ENCODE data around the gene DYSF. TPM values are rescaled to one million over a fixed set of nuclear protein-coding genes. Genes with fewer than 3 reads are reported as not detected.

Gene DYSF
- total RNA-seq, 1 experiment from 2014 or later = 0.89 TPM

DNA sequence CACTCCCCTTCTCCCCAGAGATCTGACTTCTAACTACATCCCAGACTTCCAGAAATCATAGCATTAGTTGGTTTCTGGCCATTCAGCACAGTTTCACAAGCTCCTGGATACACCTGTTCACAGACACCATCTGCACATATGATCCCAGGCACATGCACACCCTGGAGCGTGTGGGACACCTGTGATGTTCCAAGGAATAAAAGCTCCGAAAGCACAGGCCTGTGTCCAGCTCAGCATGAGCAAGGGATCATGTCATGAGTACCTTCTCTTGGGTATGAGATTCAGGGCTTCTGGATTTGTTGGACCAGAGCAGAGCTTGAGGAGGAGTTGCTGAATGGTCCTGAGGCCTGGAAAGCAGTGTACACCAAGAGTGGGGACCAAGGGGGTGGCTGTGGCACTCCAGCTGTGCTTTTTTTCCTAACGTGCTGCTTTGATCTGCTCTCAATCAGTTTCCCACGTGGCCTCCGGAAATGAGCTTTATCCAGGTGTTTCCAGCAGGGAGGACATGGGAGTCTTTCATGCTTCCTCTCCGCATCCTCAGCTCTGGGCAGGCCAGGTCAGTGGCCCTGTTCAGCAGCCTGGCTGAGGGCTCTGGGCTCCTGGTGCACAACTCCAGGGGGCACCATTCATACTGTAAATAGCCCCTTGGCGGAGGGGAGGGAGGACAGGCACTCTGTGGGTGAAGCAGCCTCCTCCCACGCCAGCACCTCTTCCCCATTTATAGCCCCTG lies 1.8 kb downstream of the DYSF start:
- Histone ChIP-seq H3K9me2 (ENCODE audit: insufficient read depth) (no peaks in the 10 kb centered on the region), H3K4me3 (replicated peaks in 1 of 2; ENCODE audit: low read depth in 1 of 2, low read length in 2 of 2) (no peak overlapping the region), H3K36me3 (ENCODE audit: control insufficient read depth in 1 of 2, insufficient read depth in 2 of 2, low read length in 2 of 2) (no peaks in the 10 kb centered on the region), H3K27me3 (ENCODE audit: insufficient read depth, low read length) (no peaks in the 10 kb centered on the region), H4K20me1 (ENCODE audit: insufficient read depth) (no peaks in the 10 kb centered on the region), H2AFZ (ENCODE audit: low read depth, low read length, poor library complexity, severe bottlenecking) (no peak overlapping the region), H3K4me2 (ENCODE audit: low read length) (no peak overlapping the region), H3K9ac (ENCODE audit: low read length) (no peak overlapping the region), H3K27ac (ENCODE audit: low read depth, low read length) (no peak overlapping the region), H3K9me3 (ENCODE audit: control insufficient read depth in 1 of 2, insufficient read depth in 1 of 2, low read depth in 1 of 2, low read length in 2 of 2) (no peaks in the 10 kb centered on the region), H3K79me2 (ENCODE audit: insufficient read depth, low read length) (no peaks in the 10 kb centered on the region), H3K4me1 (ENCODE audit: control insufficient read depth in 1 of 2, insufficient read depth in 2 of 2, low read length in 2 of 2) (peaks cover 5 to 16% of the 10 kb centered on the region in 2 experiments; a peak in 3 of 4 replicates)
- intact Hi-C loops (cut with micrococcal nuclease) = no loop called here
- POLR2A ChIA-PET = no interaction called here
- CTCF ChIA-PET = interaction anchor here (0.9 kb wide), 1 partner anchor 55 kb away, joined by 3 read pairs; no protein-coding TSS in a partner anchor
- ATAC-seq (no peak), DNase-seq (ENCODE audit: low read depth, low spot score) (no peak)
- TF ChIP-seq EGR1 (IDR thresholded peaks at IDR 0.05; ENCODE audit: low read depth) = no peak
- TF ChIP-seq POLR2AphosphoS5 (IDR thresholded peaks at IDR 0.05; ENCODE audit: low read depth, low read length) = no peak
- TF ChIP-seq MAX (IDR thresholded peaks at IDR 0.05) = no peak
- TF ChIP-seq ZFX (IDR thresholded peaks at IDR 0.05) = no peak
- TF ChIP-seq EZH2 (IDR thresholded peaks at IDR 0.05) = no peak
- RAD21 ChIA-PET (ENCODE audit: low non-redundant PET in 1 of 2, low total read pairs in 2 of 2, uncharacterized antibody in 2 of 2, unreplicated experiment in 2 of 2) = interaction anchor here in 1 of 2 experiments (1.1 kb wide), 1 partner anchor 54 kb away, joined by 3 read pairs; no protein-coding TSS in a partner anchor
- no TSS peak for BruUV-seq (replicated peaks)

DNA sequence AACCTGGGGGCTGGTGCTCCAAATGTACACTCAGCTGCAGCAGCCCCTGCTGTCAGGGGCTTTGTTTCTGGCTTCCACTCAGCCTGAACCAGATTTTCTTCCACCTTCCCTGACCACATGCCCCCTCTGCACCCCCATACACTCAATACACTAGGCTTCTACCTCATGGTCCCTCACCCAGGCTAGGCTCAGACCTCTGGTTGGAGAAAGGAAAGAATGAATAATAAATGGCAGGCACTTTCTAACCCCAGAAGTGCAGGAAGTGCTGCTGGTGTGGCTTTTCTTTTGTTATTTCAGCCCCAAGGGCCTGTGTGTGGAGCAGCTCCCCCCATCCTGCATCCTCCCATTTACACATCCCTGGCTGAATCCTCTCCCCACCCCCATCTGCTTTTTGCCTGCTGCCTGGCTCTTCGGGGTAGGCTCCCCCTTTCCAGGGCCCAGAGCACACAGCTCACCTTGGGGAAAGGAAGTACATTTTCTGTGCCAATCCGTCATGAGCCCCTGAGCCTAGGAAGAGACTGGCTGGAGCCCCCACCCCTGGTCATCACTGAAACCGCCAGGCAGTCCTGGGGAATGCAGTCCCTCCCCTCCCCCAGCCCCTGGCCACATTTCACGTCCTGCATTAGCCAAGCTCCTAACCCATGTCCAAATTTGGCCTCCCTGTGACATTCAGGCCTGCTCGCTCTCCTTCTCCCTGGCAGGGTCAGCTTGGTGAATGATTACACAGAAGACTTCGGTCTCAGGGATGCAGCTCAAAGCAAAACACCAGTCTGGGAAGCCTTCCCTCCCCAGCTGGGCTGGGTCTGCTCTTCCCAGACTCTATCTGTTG lies 2.6 kb downstream of the DYSF start:
- DNase-seq (ENCODE audit: low read depth, low spot score) (no peak), ATAC-seq (no peak)
- H2AFZ ChIP-seq (ENCODE audit: low read depth, low read length, poor library complexity, severe bottlenecking) = no peak overlapping the region
- H3K9me2 ChIP-seq (ENCODE audit: insufficient read depth) = no peaks in the 10 kb centered on the region
- no peak overlapping the region for H3K4me3 ChIP-seq (replicated peaks in 1 of 2; ENCODE audit: low read depth in 1 of 2, low read length in 2 of 2)
- H3K9me3 ChIP-seq (ENCODE audit: control insufficient read depth in 1 of 2, insufficient read depth in 1 of 2, low read depth in 1 of 2, low read length in 2 of 2) = no peaks in the 10 kb centered on the region
- ChIA-PET RAD21 (ENCODE audit: low non-redundant PET in 1 of 2, low total read pairs in 2 of 2, uncharacterized antibody in 2 of 2, unreplicated experiment in 2 of 2) (interaction anchor here in 1 of 2 experiments (1.1 kb wide), 1 partner anchor 54 kb away, joined by 3 read pairs; no protein-coding TSS in a partner anchor), POLR2A (no interaction called here), CTCF (interaction anchor here (0.9 kb wide), 1 partner anchor 55 kb away, joined by 3 read pairs; no protein-coding TSS in a partner anchor)
- H3K4me1 ChIP-seq (ENCODE audit: control insufficient read depth in 1 of 2, insufficient read depth in 2 of 2, low read length in 2 of 2) = peaks cover 5 to 17% of the 10 kb centered on the region in 2 experiments; a peak in 3 of 4 replicates
- H3K27me3 ChIP-seq (ENCODE audit: insufficient read depth, low read length) = no peaks in the 10 kb centered on the region
- BruUV-seq (replicated peaks) = no TSS peak
- H3K36me3 ChIP-seq (ENCODE audit: control insufficient read depth in 1 of 2, insufficient read depth in 2 of 2, low read length in 2 of 2) = no peaks in the 10 kb centered on the region
- H3K79me2 ChIP-seq (ENCODE audit: insufficient read depth, low read length) = no peaks in the 10 kb centered on the region
- H3K4me2 ChIP-seq (ENCODE audit: low read length) = no peak overlapping the region
- no peak overlapping the region for H3K9ac ChIP-seq (ENCODE audit: low read length)
- H4K20me1 ChIP-seq (ENCODE audit: insufficient read depth) = no peaks in the 10 kb centered on the region
- intact Hi-C loops (cut with micrococcal nuclease) = no loop called here
- no peak overlapping the region for H3K27ac ChIP-seq (ENCODE audit: low read depth, low read length)
- no peak for TF ChIP-seq YY1 (IDR thresholded peaks at IDR 0.05; ENCODE audit: extremely low read depth, insufficient replicate concordance, low read depth, low read length)
- TF ChIP-seq EGR1 (IDR thresholded peaks at IDR 0.05; ENCODE audit: low read depth) = no peak
- no peak for TF ChIP-seq RAD21 (IDR thresholded peaks at IDR 0.05; ENCODE audit: low read depth)
- no peak for TF ChIP-seq POLR2A (IDR thresholded peaks at IDR 0.05; ENCODE audit: borderline replicate concordance, extremely low read depth, insufficient read depth, insufficient read length)
- no peak for TF ChIP-seq TCF7L2 (IDR thresholded peaks at IDR 0.05; ENCODE audit: borderline replicate concordance, extremely low read depth, insufficient read depth, insufficient read length)
- TF ChIP-seq SIN3A (IDR thresholded peaks at IDR 0.05; ENCODE audit: low read depth) = no peak
- TF ChIP-seq MAX (IDR thresholded peaks at IDR 0.05) = no peak
- no peak for TF ChIP-seq EZH2 (IDR thresholded peaks at IDR 0.05)
- TF ChIP-seq SRF (IDR thresholded peaks at IDR 0.05; ENCODE audit: low read depth) = no peak
- TF ChIP-seq CEBPB (IDR thresholded peaks at IDR 0.05; ENCODE audit: low read depth) = no peak
- TF ChIP-seq CBX3 (IDR thresholded peaks at IDR 0.05; ENCODE audit: low read depth) = no peak
- TF ChIP-seq, protein P1, sequence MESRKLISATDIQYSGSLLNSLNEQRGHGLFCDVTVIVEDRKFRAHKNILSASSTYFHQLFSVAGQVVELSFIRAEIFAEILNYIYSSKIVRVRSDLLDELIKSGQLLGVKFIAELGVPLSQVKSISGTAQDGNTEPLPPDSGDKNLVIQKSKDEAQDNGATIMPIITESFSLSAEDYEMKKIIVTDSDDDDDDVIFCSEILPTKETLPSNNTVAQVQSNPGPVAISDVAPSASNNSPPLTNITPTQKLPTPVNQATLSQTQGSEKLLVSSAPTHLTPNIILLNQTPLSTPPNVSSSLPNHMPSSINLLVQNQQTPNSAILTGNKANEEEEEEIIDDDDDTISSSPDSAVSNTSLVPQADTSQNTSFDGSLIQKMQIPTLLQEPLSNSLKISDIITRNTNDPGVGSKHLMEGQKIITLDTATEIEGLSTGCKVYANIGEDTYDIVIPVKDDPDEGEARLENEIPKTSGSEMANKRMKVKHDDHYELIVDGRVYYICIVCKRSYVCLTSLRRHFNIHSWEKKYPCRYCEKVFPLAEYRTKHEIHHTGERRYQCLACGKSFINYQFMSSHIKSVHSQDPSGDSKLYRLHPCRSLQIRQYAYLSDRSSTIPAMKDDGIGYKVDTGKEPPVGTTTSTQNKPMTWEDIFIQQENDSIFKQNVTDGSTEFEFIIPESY (IDR thresholded peaks at IDR 0.05; ENCODE audit: extremely low read depth, insufficient replicate concordance, low read length) = no peak
- TF ChIP-seq EZH2phosphoT487 (IDR thresholded peaks at IDR 0.05; ENCODE audit: borderline replicate concordance) = no peak
- TF ChIP-seq ZNF274 (IDR thresholded peaks at IDR 0.05; ENCODE audit: low read depth, low read length) = no peak
